GM20000 (cell line): ENCODE measurements around the gene PRTG.

Experiments
- DNase-seq: peaks from one replicate; pipeline ENCODE4 v3.0.0; 2012; ENCODE audit warnings: low spot score
- CTCF ChIP-seq: IDR thresholded peaks from 2 replicates; pipeline ENCODE4 v1.5.1; 2012; ENCODE audit warnings: mild to moderate bottlenecking, control low read depth; ENCODE audit errors: extremely low read depth, missing control alignments

The PRTG gene

GRCh38 chr15:55708720-55709119 is 34.2 kb downstream of the PRTG start:
- no peak for TF ChIP-seq CTCF
- DNase-seq = no peak

GRCh38 chr15:55707951-55708350 is 35.0 kb downstream of the PRTG start:
- DNase-seq = no peak
- TF ChIP-seq CTCF = no peak

- TF ChIP-seq CTCF = no peak
- no peak for DNase-seq
These were observed 35.4 kb downstream of the PRTG start for GRCh38 chr15:55707518-55707917.

GRCh38 chr15:55703873-55704301 is 39.1 kb downstream of the PRTG start:
- DNase-seq = no peak
- no peak for TF ChIP-seq CTCF

- DNase-seq = no peak
- TF ChIP-seq CTCF = no peak
These were observed 42.1 kb downstream of the PRTG start for GRCh38 chr15:55700876-55701275.

DNA sequence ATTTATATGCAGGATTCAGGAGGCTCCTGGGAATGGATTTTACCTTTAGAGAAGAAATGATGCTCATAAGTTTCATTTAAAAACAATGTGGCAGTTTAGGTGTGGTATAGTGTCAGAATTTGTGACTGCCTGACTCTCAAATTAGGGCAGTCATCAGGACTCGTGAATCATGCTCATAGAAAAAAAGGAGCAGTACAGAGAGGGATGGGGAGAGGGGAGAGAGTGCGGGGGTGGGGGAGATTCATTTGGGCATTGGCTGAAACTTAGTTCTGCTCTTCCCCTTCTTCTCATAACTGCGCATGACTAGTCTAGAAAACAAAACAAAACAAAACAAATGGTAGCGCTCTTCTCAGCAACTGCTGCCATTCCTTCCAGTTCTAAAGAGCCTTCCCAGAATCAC is 44.3 kb downstream of the PRTG start:
- no peak for TF ChIP-seq CTCF
- no peak for DNase-seq

GRCh38 chr15:55696221-55696620 is 46.7 kb downstream of the PRTG start:
- TF ChIP-seq CTCF = no peak
- no peak for DNase-seq

DNA sequence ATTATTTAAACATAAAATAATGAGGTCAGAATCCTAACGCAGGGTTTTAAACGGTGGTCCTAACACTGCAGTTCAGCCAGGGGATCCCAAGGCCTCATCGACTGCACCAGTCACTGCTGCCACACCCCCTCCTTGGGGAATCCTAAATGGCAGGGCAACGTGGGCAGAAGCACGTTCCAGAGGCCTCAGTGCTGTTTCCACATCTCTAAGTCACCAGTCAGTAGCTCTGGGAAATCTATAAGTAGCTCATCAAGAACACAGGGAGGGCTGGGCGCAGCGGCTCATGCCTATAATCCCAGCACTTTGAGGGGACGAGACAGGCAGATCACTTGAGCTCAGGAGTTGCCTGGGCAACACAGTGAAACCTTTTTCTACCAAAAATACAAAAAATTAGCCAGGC is 47.5 kb downstream of the PRTG start:
- no peak for DNase-seq
- TF ChIP-seq CTCF = no peak
